Neural cell (in vitro differentiated cells): Measurements from ENCODE around the gene ACAD9.

Experiments
- EP300 ChIP-seq: fragments of 450-650 bp; conservative IDR thresholded peaks from 2 replicates; pipeline ENCODE4 v1.6.1; 2014; ENCODE audit warnings: antibody characterized with exemption, mild to moderate bottlenecking, moderate library complexity; ENCODE audit not compliant: poor library complexity, severe bottlenecking
- POLR2AphosphoS5 ChIP-seq: IDR thresholded peaks from 2 replicates; pipeline ENCODE4 v1.6.1; 2012
- TF ChIP-seq, protein P1 (sequence below): fragments of 450-650 bp; IDR thresholded peaks from 2 replicates; pipeline ENCODE4 v1.5.1; 2014; ENCODE audit warnings: antibody characterized with exemption, mild to moderate bottlenecking, moderate library complexity; ENCODE audit not compliant: poor library complexity, severe bottlenecking

GRCh38 chr3:128914966-128915645 lies 35.7 kb downstream of the ACAD9 start:
- TF ChIP-seq, protein P1, sequence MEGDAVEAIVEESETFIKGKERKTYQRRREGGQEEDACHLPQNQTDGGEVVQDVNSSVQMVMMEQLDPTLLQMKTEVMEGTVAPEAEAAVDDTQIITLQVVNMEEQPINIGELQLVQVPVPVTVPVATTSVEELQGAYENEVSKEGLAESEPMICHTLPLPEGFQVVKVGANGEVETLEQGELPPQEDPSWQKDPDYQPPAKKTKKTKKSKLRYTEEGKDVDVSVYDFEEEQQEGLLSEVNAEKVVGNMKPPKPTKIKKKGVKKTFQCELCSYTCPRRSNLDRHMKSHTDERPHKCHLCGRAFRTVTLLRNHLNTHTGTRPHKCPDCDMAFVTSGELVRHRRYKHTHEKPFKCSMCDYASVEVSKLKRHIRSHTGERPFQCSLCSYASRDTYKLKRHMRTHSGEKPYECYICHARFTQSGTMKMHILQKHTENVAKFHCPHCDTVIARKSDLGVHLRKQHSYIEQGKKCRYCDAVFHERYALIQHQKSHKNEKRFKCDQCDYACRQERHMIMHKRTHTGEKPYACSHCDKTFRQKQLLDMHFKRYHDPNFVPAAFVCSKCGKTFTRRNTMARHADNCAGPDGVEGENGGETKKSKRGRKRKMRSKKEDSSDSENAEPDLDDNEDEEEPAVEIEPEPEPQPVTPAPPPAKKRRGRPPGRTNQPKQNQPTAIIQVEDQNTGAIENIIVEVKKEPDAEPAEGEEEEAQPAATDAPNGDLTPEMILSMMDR = no peak
- TF ChIP-seq POLR2AphosphoS5 (no peak), EP300 (no peak)
